Activated T-helper 1 cell treated with Interleukin-2 at 50 U/mL for 16 hours (primary cell): Measurements from ENCODE around the gene SBF2.

Experiments used
- DNase-seq: peaks from one replicate; pipeline ENCODE4 v3.0.0-alpha.2; 2020; ENCODE audit warnings: low read depth

SBF2 gene

GRCh38 chr11:9773524-9773923 is 520.5 kb downstream of the SBF2 start:
- DNase-seq: no peak

DNA sequence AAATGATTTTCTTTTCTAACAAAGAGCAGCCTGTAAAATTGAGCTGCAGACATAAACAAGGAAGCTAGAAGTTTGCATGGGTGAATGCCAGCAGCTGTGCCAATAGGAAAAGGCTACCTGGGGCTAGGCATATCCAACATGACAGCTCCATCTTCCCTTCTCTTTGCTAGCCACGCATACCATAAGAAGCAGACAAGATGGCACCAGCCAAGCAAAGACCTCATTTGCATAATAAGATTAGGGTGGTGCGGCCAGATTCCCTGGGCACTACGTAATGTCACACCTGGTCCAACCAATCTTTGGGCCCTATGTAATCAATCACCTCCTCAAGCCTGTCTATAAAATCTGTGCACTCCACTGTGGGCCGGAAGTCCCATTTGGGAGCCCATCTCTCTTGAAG is 521.8 kb downstream of the SBF2 start:
- DNase-seq: no peak

- no peak for DNase-seq
Measured at GRCh38 chr11:9771071-9771511, 522.9 kb downstream of the SBF2 start.

- no peak for DNase-seq
Measured at GRCh38 chr11:9769621-9770020, 524.4 kb downstream of the SBF2 start.

DNA sequence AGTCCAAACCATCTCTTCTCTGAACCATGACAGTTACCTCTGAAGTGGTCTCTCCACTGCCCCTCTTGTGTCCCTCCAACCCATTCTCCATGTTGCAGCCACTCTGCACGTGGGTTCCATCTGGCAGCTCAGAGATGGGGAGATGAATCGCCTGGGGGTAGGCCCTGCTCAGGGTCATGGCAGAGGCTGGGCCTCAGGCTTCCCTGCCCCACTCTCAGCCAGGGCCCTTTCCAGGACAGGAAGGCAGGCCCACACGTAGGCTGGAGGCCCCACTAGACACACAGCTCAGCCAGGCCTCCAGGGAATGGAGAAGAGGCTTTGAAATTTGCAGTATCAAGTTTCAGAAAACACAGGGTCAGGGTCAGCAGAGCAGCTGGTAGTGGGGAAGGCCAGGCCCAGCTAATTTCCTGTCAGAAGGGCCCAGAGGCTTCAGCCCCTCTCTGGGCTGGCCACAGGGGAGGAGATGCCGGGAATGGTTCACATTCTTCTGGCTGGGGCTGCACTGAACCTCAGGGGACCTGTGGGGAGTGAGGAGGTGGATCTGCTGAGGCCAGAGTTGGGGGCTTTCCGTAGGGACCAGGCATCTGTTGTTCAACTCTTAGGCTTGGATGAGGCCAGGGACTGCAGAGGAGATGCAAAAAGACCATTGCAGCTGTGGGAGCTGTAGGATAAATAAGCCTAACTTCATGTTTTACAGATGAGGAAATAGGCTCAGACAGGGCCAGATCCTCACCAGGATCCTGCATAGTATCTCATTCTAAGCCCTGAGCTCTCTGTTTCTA is 528.5 kb downstream of the SBF2 start:
- DNase-seq: no peak

DNA sequence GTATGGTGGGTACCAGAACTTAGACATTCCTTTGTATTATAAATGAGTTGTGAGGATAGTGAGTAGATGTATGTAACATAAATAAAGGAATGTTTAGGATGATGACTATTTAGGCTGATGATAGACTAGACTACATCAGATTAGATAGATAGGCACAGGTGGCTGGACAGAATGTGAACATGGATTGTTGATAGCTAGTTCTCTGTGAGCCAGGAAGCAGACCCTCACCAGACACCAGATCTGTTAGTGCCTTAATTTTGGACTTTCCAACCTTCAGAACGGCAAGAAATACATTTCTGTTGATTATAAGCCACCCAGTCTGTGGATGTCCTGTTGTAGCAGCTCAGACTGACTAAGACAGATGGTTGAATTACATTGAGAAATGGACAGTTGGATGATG is 530.7 kb downstream of the SBF2 start:
- no peak for DNase-seq

DNA sequence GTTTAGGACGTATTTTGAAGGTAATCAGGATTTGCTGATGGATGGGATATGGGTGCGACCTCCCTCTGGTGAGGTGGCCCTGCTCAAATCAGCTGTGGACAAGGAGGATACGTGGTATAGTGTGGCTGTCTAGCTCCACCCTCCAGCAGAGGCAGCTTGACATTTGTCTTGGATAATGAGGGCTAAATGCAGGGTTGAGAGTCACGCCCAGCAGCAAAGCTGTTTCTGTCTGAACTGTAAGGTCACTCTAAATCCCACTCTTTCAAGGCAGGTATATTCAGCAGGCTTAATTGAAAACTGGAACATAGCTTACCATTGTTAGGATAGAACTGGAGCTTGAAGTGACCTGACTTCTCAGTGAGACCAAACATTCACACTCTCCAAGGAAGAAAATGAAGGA is 531.5 kb downstream of the SBF2 start:
- no peak for DNase-seq

- DNase-seq: no peak
Measured at GRCh38 chr11:9761441-9761945, 532.5 kb downstream of the SBF2 start.

GRCh38 chr11:9760193-9760575 is 533.8 kb downstream of the SBF2 start:
- no peak for DNase-seq

DNA sequence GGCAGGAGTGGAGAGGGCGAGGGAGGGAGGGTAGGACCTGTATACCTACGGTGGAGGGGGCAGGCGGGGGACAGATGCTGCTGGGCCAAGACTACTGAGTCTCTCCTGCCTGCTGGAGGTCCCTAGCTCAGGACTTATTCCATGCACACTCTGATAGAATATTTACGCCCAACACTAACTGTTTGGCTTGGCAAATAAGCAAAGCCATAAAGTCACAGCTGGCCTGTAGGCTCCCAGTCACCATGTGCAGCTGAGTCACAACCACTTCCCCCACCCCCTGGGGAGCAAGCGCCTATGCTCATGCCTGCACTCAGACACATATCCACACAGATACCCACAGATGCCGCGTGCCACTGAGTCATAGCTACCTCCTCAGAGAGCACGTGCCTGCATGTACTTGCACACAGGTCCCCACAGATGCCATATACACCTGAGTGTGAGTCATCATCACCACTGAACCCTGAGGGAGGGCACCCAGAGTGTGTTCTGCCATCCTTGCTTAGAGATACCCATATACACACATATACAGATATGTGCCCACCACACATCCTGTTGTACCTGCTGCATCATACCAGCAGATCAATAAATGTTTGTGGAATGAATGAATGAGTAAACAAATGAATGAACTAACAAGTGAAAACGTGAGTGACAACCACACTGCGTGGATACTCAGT is 534.4 kb downstream of the SBF2 start:
- DNase-seq: peak; percentile 81

DNA sequence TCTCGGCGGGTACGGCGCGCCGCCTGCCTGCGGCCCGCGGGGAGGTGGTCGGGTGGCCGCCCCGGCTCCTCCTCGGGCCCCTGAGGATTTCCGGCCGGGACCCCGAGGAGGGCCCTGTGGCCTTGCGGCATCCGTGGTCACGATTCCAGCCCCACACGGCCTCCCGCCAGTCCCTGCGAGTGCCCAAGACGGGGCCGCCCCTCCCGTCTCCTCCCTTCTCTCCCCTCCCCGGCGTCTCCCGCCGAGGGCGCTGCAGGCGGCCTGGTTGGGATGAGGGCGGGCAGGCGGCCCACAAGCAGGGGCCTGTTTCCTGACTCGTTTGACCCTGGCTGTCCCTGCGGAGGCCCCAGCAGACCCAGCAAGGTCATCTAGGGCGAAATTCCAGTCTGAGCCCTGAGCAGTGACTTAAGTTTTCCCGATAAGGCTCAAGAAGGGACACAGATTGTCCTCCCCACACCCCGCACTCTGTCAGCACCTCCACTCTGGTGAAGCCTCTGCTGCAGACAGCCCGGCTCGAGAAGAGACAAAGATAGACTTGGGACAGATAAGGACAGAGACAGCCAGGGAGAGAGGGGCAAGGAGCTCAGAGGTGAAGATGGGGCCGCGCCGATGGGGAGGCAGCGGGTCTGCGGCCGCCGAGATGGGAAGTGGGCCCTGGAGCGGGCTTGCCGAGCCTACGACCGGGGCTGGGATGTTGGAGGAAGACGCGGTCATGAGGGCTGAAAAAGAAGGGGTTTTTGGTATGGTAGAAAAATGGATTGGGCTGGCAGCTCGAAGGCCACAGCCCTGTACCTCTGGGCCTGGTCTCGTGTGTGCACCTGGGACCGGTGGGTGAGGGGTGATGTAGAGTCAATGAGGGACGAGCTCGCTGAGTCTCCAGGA is 535.1 kb downstream of the SBF2 start:
- DNase-seq: peak; percentile 32

DNA sequence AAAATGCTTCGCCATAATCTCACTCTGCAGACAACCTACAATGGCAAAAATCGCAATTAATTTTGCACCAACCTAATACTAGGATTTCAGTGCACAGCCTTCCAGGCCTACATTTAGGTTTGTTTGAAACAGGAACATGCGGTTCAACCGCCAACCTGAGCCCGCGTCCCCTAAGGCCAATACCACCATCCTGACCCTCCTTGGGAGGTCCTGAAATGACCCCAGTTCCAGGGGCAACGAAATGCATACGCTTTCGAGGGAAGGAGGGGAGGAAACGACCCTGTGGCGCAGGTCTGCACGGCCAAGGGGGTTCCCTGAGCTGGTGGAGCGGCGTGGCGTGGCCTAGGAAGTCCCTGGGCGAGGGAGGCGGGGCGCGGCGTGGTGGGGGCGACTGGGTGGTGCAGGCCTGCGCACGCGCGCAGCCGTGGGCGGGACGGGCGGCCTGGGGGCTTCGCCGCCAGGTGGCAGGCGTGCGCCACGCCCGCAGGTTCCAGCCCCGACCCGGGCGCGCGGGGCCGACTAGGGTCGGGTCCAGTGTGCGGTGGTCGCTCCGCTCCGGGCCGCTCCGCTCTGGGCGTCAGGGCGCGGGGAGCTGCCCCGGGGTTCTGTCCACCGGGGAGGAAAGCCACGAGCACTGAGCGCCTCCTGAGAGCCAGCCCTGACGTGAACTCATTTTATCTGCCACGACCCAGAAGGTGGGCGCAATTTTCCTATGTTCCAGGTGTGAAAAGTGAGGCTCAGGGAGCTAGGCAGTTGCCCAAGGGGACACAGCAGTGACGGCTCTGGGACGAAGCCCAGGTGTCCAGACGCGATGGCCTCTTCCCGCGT is 536.0 kb downstream of the SBF2 start:
- peak; percentile 88 for DNase-seq

DNA sequence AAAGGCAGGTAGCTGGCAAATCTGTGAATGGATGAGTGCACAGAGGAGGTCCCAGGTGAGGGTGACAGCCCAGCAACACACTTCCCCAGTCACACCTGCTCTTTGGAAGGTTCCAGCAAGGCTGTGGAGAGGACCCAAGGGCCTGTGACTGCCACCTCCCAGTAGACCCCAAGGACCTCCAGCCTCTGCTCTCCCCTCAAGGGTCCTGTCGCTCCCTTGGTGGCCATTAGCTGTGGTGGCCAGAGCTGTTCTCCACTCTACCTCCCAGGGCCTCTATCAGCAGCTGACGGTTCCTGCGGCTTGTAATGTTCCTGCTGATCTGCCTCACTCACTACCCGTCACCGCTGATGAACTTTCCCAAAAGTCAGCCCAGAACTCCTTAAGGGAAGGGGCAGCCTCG is 537.1 kb downstream of the SBF2 start:
- no peak for DNase-seq

DNA sequence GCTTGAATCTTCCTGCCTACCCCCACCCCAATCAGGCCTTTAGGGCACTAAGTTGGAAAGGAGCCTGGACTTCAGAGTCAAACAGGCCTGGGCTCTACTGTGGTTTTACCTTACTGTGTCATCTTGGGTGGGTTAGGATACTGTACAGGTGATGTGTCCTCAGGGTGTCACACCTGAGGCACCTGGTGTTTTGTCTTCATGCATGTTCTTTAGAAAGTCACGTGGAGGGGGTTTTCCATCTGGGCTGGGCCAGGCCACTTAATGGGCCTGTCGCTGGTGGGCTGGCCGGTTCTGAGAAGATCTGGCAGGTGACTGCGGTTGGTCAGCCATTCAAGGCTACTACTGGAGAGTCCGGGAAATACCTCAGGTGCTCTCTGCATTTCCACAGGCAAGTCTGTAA is 537.6 kb downstream of the SBF2 start:
- DNase-seq: no peak

GRCh38 chr11:9755561-9756185 is 538.3 kb downstream of the SBF2 start:
- DNase-seq: no peak

DNA sequence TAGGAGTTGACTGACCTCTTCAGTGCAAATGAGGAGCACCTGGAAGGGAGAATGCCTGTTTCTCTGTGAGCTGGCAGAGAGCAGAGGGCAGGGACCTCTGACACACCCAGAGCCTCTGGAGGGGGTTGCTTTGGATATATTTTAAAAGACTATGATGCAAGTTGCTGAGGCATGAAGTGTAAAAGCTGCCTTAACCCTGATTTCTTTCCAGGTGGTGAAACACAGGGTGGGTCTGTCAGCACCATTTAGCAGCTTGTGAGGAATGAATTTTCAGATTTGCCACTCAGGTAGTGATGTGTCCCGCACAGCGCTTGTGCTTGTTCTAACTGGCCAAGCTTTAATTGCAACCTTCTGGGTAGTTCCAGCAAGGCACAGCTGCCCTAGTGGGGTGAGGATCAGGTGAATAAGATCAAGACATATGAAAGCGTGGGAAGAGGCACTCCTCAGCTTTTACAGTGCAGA is 540.0 kb downstream of the SBF2 start:
- DNase-seq: no peak

DNA sequence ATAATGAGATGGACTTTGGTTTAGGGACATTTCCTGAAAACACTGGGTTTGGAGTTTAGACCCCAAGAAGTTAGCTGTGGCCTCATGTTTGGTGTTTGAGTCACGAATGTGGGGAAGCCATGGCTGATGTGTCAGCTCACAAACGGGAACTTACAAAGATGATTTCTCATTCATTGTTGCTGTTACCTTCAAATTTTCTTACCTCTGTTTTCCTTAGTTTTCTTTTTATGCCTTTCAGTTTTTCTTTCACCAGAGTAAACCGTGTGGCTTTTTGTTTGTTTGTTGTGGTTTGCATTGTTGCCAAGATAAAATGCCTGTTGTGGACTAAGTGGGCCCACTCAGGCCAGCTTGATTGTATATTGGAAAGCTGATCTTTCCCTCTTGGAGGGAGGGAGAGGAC is 541.0 kb downstream of the SBF2 start:
- DNase-seq: no peak

- DNase-seq: no peak
Measured at GRCh38 chr11:9752091-9752490, 541.9 kb downstream of the SBF2 start.

GRCh38 chr11:9750551-9750950 is 543.5 kb downstream of the SBF2 start:
- no peak for DNase-seq

DNA sequence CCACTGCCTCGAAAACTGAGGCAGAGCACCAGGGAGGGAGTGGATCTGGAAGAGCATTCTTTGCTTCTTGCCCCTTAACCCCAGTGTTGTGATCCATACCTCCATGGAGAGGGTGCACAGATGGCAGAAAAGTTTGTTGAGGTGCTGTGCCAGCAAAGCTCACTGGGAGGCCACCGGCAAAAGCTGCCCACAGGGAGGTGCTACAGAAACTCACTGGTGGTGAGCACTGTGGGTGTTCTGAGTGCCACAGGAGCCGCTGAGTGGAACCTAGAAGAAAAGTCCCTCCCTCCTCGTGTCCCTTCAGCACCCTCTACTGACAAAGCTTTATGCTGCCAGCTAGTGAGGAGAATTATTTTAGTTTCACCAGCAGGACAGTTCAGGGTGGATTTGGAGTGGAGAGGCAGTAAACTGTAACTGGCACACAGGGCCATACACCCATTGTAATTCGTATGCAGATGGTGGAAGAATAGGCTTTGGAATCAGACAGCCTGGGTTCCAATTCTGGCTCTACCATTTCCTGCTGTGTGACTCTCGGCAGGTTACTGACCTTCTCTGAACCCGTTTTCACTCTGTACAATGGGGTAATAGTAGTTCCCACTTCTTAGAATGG is 545.6 kb downstream of the SBF2 start:
- no peak for DNase-seq

- DNase-seq: no peak
Measured at GRCh38 chr11:9747828-9748227, 546.2 kb downstream of the SBF2 start.
